Uterus (tissue), 2 donors: ENCODE measurements around the gene CTTNBP2NL.

Experiments
- CTCF ChIP-seq, 4 experiments: fragments of 200-600 bp in 2 of 4; fragments of 450-650 bp in 2 of 4; sonication (generic) in 2 of 4; IDR thresholded peaks; one replicate each; pipeline ENCODE4 v1.5.1; 2016 to 2019; ENCODE audit warnings: antibody characterized with exemption in 4 of 4, mild to moderate bottlenecking in 2 of 4, moderate library complexity in 1 of 4
- POLR2A ChIP-seq, 2 donors: fragments of 450-650 bp; IDR thresholded peaks; one replicate each; pipeline ENCODE4 v1.6.1; 2016; ENCODE audit warnings: antibody characterized with exemption in 2 of 2, mild to moderate bottlenecking in 1 of 2, moderate library complexity in 1 of 2

- peak; percentile 68 to 78 (median 74) for TF ChIP-seq CTCF (IDR thresholded peaks at IDR 0.05)
- no peak for TF ChIP-seq POLR2A (IDR thresholded peaks at IDR 0.05)
Observed at GRCh38 chr1:112358798-112359408, 37.1 kb upstream of the CTTNBP2NL start.
